Neutrophil (primary cell): Measurements from ENCODE around the gene HEXB.
"Not testable (repeated sequence)": the region's sequence is repeated elsewhere in the genome, so short reads cannot be mapped to it uniquely, and the experiment has no call there.

Experiments used
- H3K27ac ChIP-seq: fragments of 200-600 bp; sonication (generic); 2 replicates; pipeline ENCODE4 v1.5.1; 2016; ENCODE audit warnings: mild to moderate bottlenecking, moderate library complexity
- H3K27me3 ChIP-seq: fragments of 200-600 bp; sonication (generic); 2 replicates; pipeline ENCODE4 v1.6.0; 2016; ENCODE audit warnings: mild to moderate bottlenecking
- H3K36me3 ChIP-seq: fragments of 200-600 bp; sonication (generic); 2 replicates; pipeline ENCODE4 v1.5.1; 2017
- H3K4me1 ChIP-seq, 2 experiments: fragments of 200-600 bp in 1 of 2; sonication (generic) in 1 of 2; 1 replicate in 1 of 2; 2 replicates in 1 of 2; pipeline versions ENCODE4 v1.5.1 to v1.6.1; 2013 to 2016; ENCODE audit warnings: low read depth in 1 of 2, low read length in 1 of 2, mild to moderate bottlenecking in 1 of 2, moderate library complexity in 1 of 2; ENCODE audit not compliant: control insufficient read depth in 1 of 2, insufficient read depth in 1 of 2
- H3K4me3 ChIP-seq, 2 experiments: fragments of 200-600 bp in 1 of 2; sonication (generic) in 1 of 2; 1 replicate in 1 of 2; 2 replicates in 1 of 2; pipeline ENCODE4 v1.5.1; 2013 to 2016; ENCODE audit warnings: low read depth in 1 of 2, low read length in 1 of 2, mild to moderate bottlenecking in 1 of 2, moderate library complexity in 1 of 2
- H3K9me3 ChIP-seq: fragments of 200-600 bp; sonication (generic); 2 replicates; pipeline ENCODE4 v1.5.1; 2016
- TF ChIP-seq, protein P1 (sequence below): fragments of 200-600 bp; sonication (generic); IDR thresholded peaks from 2 replicates; pipeline ENCODE4 v1.5.1; 2016; ENCODE audit warnings: antibody characterized with exemption

HEXB gene

DNA sequence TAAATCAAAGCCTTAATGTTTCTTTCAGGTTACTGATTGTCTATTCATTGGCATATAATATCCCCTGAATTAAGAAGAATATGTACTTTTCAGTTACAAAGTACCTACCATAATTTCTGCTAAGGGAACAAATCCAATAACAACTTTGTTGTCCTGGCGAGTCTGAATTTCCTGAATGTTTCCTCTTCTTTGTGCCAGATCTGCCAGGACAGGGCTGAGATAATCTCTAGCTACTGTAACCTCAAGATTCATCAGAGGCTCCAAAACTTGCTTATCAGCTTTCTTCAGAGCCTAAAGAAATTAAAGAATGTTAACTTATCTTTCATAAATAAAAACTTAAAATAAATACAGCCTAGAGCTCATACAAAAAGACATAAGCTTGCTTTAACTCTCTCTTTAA is 37.2 kb downstream of the HEXB start:
- Histone ChIP-seq H3K4me1 (no peaks in the 10 kb centered on the region), H3K27me3 (no peaks in the 10 kb centered on the region), H3K27ac (no peak overlapping the region)

DNA sequence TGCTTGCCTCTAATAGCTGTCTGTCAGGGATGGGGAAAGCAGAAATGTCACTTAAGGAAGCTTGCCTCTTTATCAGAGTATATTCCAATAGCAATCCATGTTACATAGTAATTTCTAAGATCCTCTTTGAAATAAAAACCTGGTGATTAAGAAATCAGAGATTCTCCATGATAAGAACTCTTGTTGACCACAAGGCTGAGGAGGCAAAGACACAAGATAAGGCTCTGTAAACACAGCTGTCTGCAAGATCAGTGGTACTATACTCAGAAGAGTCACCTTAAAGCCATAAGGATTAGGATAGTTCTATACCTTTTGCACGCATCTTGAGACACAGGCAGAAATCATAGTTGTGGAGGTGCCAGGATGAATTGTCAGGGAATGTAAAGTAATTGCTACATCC is 40.3 kb downstream of the HEXB start:
- H3K9me3 ChIP-seq, result no peaks in the 10 kb centered on the region
- no peak overlapping the region for H3K27ac ChIP-seq
- TF ChIP-seq, protein P1, sequence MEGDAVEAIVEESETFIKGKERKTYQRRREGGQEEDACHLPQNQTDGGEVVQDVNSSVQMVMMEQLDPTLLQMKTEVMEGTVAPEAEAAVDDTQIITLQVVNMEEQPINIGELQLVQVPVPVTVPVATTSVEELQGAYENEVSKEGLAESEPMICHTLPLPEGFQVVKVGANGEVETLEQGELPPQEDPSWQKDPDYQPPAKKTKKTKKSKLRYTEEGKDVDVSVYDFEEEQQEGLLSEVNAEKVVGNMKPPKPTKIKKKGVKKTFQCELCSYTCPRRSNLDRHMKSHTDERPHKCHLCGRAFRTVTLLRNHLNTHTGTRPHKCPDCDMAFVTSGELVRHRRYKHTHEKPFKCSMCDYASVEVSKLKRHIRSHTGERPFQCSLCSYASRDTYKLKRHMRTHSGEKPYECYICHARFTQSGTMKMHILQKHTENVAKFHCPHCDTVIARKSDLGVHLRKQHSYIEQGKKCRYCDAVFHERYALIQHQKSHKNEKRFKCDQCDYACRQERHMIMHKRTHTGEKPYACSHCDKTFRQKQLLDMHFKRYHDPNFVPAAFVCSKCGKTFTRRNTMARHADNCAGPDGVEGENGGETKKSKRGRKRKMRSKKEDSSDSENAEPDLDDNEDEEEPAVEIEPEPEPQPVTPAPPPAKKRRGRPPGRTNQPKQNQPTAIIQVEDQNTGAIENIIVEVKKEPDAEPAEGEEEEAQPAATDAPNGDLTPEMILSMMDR, result no peak
- H3K27me3 ChIP-seq, result no peaks in the 10 kb centered on the region
- H3K36me3 ChIP-seq, result peaks cover 88% of the 10 kb centered on the region
- H3K4me3 ChIP-seq, result no peak overlapping the region
- H3K4me1 ChIP-seq, result no peaks in the 10 kb centered on the region

More for the DNA sequence above, 37.2 kb downstream of the HEXB start:
- H3K9me3 ChIP-seq, result no peaks in the 10 kb centered on the region
- no peak overlapping the region for H3K4me3 ChIP-seq
- TF ChIP-seq, protein P1, result no peak
- peaks cover 94% of the 10 kb centered on the region for H3K36me3 ChIP-seq

DNA sequence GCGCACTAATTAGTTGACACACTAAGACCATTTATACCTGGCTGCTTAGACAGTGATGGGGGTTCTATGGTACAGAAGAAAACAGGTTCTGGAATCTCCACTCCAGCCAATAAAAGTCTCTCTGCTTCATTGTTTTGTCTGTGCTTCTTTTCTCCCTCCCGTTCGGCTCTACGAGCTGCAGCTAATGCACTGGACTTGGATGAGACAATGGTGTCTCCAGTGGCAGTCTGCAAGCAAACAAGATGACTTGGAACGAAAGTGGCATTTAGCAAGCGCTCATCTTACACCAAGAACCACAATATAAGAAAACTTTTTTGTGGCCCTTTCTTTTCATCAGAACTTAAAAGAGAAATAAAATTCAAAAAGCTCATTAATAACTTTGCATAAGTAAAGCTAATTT is 51.7 kb downstream of the HEXB start:
- Histone ChIP-seq H3K27me3 (no peaks in the 10 kb centered on the region), H3K36me3 (peaks cover 92% of the 10 kb centered on the region), H3K9me3 (no peaks in the 10 kb centered on the region), H3K4me1 (no peaks in the 10 kb centered on the region), H3K4me3 (no peak overlapping the region), H3K27ac (no peak overlapping the region)
- TF ChIP-seq, protein P1, result no peak

DNA sequence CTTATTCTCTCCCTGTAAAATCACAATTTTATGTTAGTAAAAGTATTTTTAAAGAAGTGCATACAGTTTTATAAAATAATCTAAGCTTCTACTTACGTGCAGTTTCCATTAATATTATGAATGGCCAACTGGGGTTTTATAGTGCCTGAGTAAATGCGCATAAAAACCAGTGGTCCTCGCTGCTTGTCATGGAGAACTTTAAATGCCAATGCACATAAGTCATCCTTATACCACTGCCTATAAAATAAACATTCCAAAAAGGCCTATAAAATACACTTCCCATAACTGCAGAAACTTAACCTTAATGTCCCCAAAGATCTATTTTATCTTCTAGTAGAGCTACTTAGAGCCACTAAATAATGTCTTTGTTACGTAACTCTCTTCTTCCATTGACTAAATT is 53.4 kb downstream of the HEXB start:
- Histone ChIP-seq H3K36me3 (peaks cover 92% of the 10 kb centered on the region), H3K4me3 (no peak overlapping the region), H3K9me3 (no peaks in the 10 kb centered on the region), H3K4me1 (no peaks in the 10 kb centered on the region), H3K27me3 (no peaks in the 10 kb centered on the region), H3K27ac (no peak overlapping the region)
- TF ChIP-seq, protein P1, result no peak

DNA sequence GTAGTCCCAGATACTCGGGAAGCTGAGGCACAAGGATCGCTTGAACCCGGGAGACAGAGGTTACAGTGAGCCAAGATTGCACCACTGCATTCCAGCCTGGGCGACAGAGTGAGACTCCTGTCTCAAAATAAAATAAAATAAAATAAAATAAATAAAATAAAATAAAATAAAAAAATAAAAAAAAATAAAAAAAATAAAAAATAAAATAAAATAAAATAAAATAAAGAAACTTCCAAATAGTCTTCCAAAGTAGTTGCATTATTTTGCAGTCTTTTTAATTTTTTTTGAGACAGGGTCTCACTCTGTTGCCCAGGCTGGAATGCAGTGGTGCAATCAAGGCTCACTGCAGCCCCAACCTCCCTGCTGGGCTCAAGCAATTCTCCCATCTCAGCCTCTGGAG is 63.7 kb downstream of the HEXB start:
- not testable (repeated sequence) for H3K27ac ChIP-seq, H3K27me3 ChIP-seq, H3K4me1 ChIP-seq, H3K9me3 ChIP-seq, H3K4me3 ChIP-seq
- H3K36me3 ChIP-seq, result peaks cover 71% of the 10 kb centered on the region

DNA sequence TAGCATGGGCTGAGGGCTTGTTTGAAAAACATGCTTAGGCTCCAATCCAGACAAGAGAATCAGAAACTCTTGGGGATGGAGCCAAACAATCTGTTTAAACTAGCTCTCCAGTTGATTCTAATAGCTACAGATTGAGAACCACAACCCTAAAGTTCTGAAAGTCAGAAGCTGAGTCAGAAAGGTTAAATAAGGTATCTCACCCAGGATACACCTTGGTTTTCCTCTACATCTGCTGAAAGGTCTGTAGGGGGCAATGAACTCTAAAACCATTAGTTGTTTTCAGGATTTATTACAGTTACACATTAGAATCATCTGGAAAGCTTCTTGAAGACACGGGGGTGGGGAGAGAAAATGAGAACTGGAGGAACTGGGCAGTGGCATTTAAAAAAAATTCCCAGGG is 76.2 kb downstream of the HEXB start:
- H3K36me3 ChIP-seq, result peaks cover 65% of the 10 kb centered on the region
- no peak overlapping the region for H3K27ac ChIP-seq
- no peaks in the 10 kb centered on the region for H3K9me3 ChIP-seq
- no peaks in the 10 kb centered on the region for H3K27me3 ChIP-seq
- TF ChIP-seq, protein P1, result no peak
- no peak overlapping the region for H3K4me3 ChIP-seq
- H3K4me1 ChIP-seq, result peaks cover 8 to 13% of the 10 kb centered on the region in 2 experiments
